Right lobe of liver (tissue), 6 donors: Measurements from ENCODE around the gene STRIP2. TPM values are rescaled to one million over a fixed set of nuclear protein-coding genes. Genes with fewer than 3 reads are reported as not detected.

Experiments used
- ATAC-seq, 4 donors: fragments of 200-7000 bp; cut with Tn5 transposase; one replicate each; pipeline ENCODE4 v1.9.1; 2020; ENCODE audit warnings: mild to moderate bottlenecking in 4 of 4, moderate library complexity in 4 of 4
- DNase-seq, 3 donors: peaks; one replicate each; pipeline ENCODE4 v3.0.0-alpha.2; 2020
- H3K27ac ChIP-seq, 3 donors: fragments of 200-600 bp; one replicate each; pipeline ENCODE4 v1.8.0; 2022
- H3K27me3 ChIP-seq, 2 donors: fragments of 200-600 bp; one replicate each; pipeline ENCODE4 v1.8.0; 2022
- H3K36me3 ChIP-seq, 4 donors: fragments of 200-600 bp; sonication (generic) in 1 of 4; one replicate each; pipeline versions ENCODE4 v1.5.1 to v1.8.0; 2017 to 2022; ENCODE audit warnings: control low read depth in 1 of 4
- H3K4me1 ChIP-seq, 4 donors: fragments of 200-600 bp; sonication (generic) in 1 of 4; one replicate each; pipeline versions ENCODE4 v1.5.1 to v1.8.0; 2017 to 2022; ENCODE audit warnings: control low read depth in 1 of 4
- H3K4me3 ChIP-seq, 3 donors: fragments of 200-600 bp; one replicate each; pipeline ENCODE4 v1.8.0; 2022
- H3K9me3 ChIP-seq, 4 donors: fragments of 200-600 bp; sonication (generic) in 1 of 4; one replicate each; pipeline versions ENCODE4 v1.5.1 to v1.8.0; 2017 to 2022; ENCODE audit warnings: control low read depth in 1 of 4
- POLR2A ChIP-seq: fragments of 450-650 bp; IDR thresholded peaks from one replicate; pipeline ENCODE4 v1.6.1; 2017; ENCODE audit warnings: antibody characterized with exemption, mild to moderate bottlenecking
- WGBS: methylation state at CpG from one replicate; pipeline ENCODE4 v1.1.6; 2018; ENCODE audit warnings: low coverage, low lambda C conversion rate; ENCODE audit not compliant: insufficient coverage; ENCODE audit errors: missing lambda C conversion rate; 5-methylcytosine and 5-hydroxymethylcytosine counted together
- intact Hi-C, 2 donors: fragments of 100-400 bp; cut with DNase I; formaldehyde crosslinking; loops; one replicate each; pipeline versions ENCODE4 v1.11.2 to v1.14.1; 2022
- long read RNA-seq: library from polyadenylated mRNA; unstranded; transcript quantifications from one replicate; pipeline ENCODE4 v2.0.0, GENCODE V29; 2019
- total RNA-seq, 6 experiments: library from RNA; depleted of rRNA in 2 of 6; stranded (reverse); fragments of >200 nt in 2 of 6; fragmentation: NEBNext Ultra II Directional in 3 of 6; extraction: Animal tissue kit (Norgen Biotek cat#: 25700) in 3 of 6; gene quantifications; one replicate each; pipeline versions ENCODE4 v1.1.0 to v1.2.4, GENCODE V29; 2016 to 2023
- TF ChIP-seq, protein P1 (sequence below), 4 donors: fragments of 200-600 bp in 3 of 4; fragments of 450-650 bp in 1 of 4; IDR thresholded peaks; one replicate each; pipeline versions ENCODE4 v1.5.1 to v1.8.0; 2016 to 2022; ENCODE audit warnings: antibody characterized with exemption in 4 of 4, mild to moderate bottlenecking in 2 of 4
- donor health status: DM: no; HTN: yes; CAD: no.
- donor health status: DM: no; HTN: no; CAD: no.
- donor health status: DM: no; HTN: no; CAD: no.
- donor health status: DM: no; HTN: yes; CAD: no.
- donor health status: DM: no; HTN: yes; CAD: no.

The STRIP2 gene, protein sequence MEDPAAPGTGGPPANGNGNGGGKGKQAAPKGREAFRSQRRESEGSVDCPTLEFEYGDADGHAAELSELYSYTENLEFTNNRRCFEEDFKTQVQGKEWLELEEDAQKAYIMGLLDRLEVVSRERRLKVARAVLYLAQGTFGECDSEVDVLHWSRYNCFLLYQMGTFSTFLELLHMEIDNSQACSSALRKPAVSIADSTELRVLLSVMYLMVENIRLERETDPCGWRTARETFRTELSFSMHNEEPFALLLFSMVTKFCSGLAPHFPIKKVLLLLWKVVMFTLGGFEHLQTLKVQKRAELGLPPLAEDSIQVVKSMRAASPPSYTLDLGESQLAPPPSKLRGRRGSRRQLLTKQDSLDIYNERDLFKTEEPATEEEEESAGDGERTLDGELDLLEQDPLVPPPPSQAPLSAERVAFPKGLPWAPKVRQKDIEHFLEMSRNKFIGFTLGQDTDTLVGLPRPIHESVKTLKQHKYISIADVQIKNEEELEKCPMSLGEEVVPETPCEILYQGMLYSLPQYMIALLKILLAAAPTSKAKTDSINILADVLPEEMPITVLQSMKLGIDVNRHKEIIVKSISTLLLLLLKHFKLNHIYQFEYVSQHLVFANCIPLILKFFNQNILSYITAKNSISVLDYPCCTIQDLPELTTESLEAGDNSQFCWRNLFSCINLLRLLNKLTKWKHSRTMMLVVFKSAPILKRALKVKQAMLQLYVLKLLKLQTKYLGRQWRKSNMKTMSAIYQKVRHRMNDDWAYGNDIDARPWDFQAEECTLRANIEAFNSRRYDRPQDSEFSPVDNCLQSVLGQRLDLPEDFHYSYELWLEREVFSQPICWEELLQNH
- under 1 TPM; 0.24 to 0.86 (median 0.42) TPM for total RNA-seq
- long read RNA-seq: 0 reads

DNA sequence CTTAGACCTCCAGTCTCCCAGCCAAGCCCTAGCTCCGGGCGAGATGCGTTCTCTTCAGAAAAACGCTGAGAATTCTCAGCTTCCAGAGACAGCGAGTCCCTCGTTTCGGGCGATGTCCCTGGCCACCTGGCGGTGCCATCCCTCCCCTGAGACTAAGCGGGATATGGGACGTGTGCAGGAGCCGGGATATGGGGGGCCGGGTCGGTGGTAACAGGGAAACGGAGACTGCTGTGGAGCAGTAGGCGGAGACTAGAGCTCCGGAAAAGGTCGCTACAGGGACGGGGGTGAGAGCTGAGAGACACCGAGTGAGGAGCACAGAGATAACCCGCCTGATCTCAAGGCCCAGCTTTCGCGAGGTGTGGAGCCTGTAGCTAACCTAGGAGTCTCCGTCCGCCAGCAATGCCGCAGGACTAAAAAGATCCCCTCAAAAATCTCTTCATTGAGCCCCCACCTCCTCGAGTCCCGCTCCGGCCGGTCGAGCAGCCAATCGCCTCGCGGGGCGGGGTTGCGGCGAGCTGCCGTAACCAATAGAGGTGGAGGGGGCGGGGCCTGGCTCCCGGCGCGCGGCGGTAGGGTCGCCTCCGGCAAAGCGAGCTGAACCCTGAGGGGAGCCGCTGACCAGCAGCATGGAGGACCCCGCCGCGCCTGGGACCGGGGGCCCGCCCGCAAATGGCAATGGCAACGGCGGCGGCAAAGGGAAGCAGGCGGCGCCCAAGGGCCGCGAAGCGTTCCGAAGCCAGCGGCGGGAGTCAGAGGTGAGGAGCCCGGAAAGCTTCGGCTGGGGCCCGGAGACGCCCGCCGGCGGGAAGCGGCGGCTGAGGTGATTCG is at the start of gene STRIP2:
TSS of gene STRIP2 (plus strand) at position 586 of the 828 bp plus-strand sequence. CDS start at position 627, 41 bp downstream.
- Histone ChIP-seq H3K36me3 (no peaks in the 10 kb centered on the region), H3K4me3 (peak within 1 kb of the TSS; percentile 69 to 82 (median 76)), H3K27ac (no peak within 1 kb of the TSS), H3K9me3 (no peaks in the 10 kb centered on the region), H3K27me3 (no peaks in the 10 kb centered on the region), H3K4me1 (peaks cover 0 to 12% (median 0%) of the 10 kb centered on the region in 4 donors)
- ATAC-seq (peak; percentile 98 to 99 (median 99)), DNase-seq (peak; percentile 93 to 96 (median 95))
- TF ChIP-seq, protein P1, sequence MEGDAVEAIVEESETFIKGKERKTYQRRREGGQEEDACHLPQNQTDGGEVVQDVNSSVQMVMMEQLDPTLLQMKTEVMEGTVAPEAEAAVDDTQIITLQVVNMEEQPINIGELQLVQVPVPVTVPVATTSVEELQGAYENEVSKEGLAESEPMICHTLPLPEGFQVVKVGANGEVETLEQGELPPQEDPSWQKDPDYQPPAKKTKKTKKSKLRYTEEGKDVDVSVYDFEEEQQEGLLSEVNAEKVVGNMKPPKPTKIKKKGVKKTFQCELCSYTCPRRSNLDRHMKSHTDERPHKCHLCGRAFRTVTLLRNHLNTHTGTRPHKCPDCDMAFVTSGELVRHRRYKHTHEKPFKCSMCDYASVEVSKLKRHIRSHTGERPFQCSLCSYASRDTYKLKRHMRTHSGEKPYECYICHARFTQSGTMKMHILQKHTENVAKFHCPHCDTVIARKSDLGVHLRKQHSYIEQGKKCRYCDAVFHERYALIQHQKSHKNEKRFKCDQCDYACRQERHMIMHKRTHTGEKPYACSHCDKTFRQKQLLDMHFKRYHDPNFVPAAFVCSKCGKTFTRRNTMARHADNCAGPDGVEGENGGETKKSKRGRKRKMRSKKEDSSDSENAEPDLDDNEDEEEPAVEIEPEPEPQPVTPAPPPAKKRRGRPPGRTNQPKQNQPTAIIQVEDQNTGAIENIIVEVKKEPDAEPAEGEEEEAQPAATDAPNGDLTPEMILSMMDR (IDR thresholded peaks at IDR 0.05): no peak
- TF ChIP-seq POLR2A: peak; percentile 24
- intact Hi-C loops: no loop called here
- WGBS: 1% methylated on average over 20 of the region's 75 CpGs

DNA sequence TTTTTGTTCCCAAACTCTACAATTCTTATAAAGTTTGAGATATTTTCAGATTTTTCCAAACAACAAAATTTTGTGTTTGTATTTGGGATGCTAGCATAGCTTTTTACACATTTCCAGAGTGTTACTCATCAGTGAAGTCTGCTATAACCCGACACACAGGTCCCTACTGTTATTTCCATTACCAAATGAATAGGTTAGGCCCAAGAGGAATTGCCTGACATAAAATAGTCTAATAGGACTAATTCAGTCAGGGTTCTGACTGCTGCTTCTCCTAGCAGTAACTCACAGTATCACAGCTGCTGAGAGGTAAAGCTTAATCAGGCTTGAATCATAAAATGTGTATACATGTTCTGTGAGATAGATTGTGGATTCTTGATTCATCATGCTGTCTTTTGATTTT is 49.1 kb upstream of the STRIP2 start:
- Histone ChIP-seq H3K36me3 (peaks cover 0 to 8% (median 0%) of the 10 kb centered on the region in 4 donors), H3K27ac (no peak overlapping the region), H3K4me1 (peaks cover 0 to 25% (median 0%) of the 10 kb centered on the region in 4 donors), H3K9me3 (no peaks in the 10 kb centered on the region), H3K4me3 (no peak overlapping the region), H3K27me3 (no peaks in the 10 kb centered on the region)
- no peak for ATAC-seq
- intact Hi-C loops: no loop called here
- 60% methylated on average over 1 of the region's 1 CpG for WGBS
- DNase-seq: no peak
- TF ChIP-seq, protein P1 (IDR thresholded peaks at IDR 0.05): no peak
- no peak for TF ChIP-seq POLR2A

DNA sequence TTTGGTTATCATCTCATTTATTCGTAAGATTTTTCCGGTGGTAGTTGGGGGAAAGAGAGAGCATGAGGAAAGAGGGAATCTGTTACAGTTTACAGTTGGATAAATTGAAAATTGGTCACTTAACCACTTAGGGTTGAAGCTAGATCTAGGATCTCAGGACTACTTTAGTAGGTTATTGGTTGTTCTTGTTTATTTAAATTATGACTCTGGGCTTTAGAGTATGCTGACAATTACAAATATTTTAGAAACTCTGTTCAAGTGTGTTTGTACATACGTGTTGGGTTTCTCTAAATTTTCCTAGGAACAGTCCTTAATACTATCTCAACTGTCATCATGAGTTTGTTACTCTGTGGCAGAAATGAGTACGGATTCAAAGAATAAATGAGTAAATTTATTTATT is 48.6 kb upstream of the STRIP2 start:
- Histone ChIP-seq H3K27me3 (no peaks in the 10 kb centered on the region), H3K9me3 (no peaks in the 10 kb centered on the region), H3K4me3 (no peak overlapping the region), H3K27ac (no peak overlapping the region), H3K4me1 (peaks cover 0 to 25% (median 0%) of the 10 kb centered on the region in 4 donors), H3K36me3 (peaks cover 0 to 8% (median 0%) of the 10 kb centered on the region in 4 donors)
- no peak for ATAC-seq
- 98% methylated on average over 4 of the region's 4 CpGs for WGBS
- intact Hi-C loops: no loop called here
- no peak for DNase-seq
- no peak for TF ChIP-seq POLR2A
- TF ChIP-seq, protein P1 (IDR thresholded peaks at IDR 0.05): no peak

DNA sequence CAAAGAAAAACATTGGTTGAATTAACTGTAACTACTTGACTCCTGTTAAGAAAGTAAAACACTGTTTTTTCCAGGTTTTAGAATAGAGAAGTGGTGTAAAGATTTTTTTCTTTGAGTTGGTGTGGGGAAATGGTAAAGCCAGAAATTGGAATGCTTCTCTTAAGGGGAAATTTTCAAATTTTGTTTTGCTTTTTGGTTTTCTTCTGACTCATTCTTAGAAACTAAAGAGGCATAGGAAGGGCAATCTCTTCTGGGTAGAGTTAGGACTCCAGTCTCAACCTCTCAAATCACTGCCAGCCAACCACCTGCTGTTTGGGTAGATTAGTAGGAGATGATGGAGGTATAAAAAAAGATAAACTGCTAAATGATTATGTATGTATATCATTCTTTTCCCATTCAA is 47.7 kb upstream of the STRIP2 start:
- Histone ChIP-seq H3K4me1 (peaks cover 0 to 25% (median 0%) of the 10 kb centered on the region in 4 donors), H3K4me3 (no peak overlapping the region), H3K27me3 (no peaks in the 10 kb centered on the region), H3K36me3 (peaks cover 0 to 8% (median 0%) of the 10 kb centered on the region in 4 donors), H3K9me3 (no peaks in the 10 kb centered on the region), H3K27ac (no peak overlapping the region)
- no peak for ATAC-seq
- intact Hi-C loops: no loop called here
- DNase-seq: no peak
- no peak for TF ChIP-seq POLR2A
- TF ChIP-seq, protein P1 (IDR thresholded peaks at IDR 0.05): no peak
